DOHH2 (cell line): ENCODE data around the gene PCDH17.

ENCODE experiments used
- EZH2phosphoT487 ChIP-seq: fragments of 200-600 bp; sonication (generic); IDR thresholded peaks from 2 replicates; pipeline ENCODE4 v1.6.1; 2017; ENCODE audit warnings: borderline replicate concordance, mild to moderate bottlenecking, antibody characterized with exemption, low read length, moderate library complexity, mixed read lengths
- TF ChIP-seq, protein P1 (sequence below): fragments of 200-600 bp; sonication (generic); IDR thresholded peaks from one replicate; pipeline ENCODE4 v1.5.1; 2014; ENCODE audit warnings: antibody characterized with exemption, mild to moderate bottlenecking, low read depth, low read length; ENCODE audit not compliant: poor library complexity, severe bottlenecking

DNA sequence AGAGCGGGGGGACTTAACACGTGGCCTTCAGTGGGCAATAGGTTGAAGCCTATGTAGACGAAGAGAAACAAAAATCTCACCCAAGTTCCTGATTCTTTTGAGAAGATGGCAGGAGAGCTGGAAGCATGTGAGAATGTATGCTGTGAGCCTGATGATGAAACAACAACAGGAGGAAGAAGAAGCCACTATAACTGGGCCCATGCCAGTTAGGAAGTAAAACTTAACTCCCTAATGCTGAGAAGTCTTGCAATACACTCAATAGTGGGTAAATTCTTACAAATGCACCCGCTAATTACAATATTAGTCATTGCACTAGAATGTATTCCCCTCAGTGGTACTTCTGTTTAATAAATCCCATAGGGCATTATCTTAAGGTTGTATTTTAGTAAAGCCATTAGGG is 9.1 kb downstream of the PCDH17 start:
- TF ChIP-seq, protein P1, sequence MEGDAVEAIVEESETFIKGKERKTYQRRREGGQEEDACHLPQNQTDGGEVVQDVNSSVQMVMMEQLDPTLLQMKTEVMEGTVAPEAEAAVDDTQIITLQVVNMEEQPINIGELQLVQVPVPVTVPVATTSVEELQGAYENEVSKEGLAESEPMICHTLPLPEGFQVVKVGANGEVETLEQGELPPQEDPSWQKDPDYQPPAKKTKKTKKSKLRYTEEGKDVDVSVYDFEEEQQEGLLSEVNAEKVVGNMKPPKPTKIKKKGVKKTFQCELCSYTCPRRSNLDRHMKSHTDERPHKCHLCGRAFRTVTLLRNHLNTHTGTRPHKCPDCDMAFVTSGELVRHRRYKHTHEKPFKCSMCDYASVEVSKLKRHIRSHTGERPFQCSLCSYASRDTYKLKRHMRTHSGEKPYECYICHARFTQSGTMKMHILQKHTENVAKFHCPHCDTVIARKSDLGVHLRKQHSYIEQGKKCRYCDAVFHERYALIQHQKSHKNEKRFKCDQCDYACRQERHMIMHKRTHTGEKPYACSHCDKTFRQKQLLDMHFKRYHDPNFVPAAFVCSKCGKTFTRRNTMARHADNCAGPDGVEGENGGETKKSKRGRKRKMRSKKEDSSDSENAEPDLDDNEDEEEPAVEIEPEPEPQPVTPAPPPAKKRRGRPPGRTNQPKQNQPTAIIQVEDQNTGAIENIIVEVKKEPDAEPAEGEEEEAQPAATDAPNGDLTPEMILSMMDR = no peak
- no peak for TF ChIP-seq EZH2phosphoT487
